ENCODE measurements around the gene GULP1.

DNA sequence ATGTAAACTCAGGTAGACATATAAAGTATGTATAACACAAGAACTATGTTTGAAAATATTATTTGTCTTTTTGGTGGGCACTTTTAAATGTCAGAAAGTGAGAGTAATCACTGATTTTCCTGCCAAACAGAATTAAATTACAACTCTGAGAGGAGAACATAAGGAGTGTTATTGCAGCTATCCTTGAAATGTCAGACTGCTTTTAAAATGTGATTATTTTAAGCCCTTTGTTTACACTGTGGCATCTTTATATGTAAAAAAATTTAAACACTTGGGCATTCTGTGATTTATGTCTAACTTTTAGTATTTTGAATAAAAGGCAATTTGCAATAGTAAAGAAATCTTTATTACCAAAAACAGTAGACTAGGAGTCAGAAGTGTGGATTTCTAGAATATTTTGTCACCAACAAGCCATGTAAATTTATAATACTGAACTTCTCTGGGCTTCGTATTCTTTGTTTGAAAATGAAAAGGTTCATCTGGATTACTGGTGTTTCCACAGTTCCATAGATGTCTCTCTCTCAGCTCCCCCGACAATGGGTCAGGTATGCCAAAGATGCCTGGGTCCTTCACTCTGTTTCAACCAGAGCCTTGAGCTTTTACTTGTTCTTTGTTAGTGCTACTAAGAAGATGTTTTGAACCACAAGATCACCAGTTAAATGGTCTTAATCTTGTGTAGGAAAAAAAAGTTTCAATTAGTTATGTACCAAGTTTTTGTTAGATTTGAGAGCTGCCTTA lies 38.8 kb downstream of the GULP1 start:
- TF ChIP-seq POLR2AphosphoS5 (IDR thresholded peaks at IDR 0.05) (no peak), POLR2A (IDR thresholded peaks at IDR 0.05) (no peak), EP300 (IDR thresholded peaks at IDR 0.05) (no peak)
- TF ChIP-seq, protein P1, sequence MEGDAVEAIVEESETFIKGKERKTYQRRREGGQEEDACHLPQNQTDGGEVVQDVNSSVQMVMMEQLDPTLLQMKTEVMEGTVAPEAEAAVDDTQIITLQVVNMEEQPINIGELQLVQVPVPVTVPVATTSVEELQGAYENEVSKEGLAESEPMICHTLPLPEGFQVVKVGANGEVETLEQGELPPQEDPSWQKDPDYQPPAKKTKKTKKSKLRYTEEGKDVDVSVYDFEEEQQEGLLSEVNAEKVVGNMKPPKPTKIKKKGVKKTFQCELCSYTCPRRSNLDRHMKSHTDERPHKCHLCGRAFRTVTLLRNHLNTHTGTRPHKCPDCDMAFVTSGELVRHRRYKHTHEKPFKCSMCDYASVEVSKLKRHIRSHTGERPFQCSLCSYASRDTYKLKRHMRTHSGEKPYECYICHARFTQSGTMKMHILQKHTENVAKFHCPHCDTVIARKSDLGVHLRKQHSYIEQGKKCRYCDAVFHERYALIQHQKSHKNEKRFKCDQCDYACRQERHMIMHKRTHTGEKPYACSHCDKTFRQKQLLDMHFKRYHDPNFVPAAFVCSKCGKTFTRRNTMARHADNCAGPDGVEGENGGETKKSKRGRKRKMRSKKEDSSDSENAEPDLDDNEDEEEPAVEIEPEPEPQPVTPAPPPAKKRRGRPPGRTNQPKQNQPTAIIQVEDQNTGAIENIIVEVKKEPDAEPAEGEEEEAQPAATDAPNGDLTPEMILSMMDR (IDR thresholded peaks at IDR 0.05) = no peak
